Hepatocyte (in vitro differentiated cells): ENCODE measurements around the gene GAB1. TPM values are rescaled to one million over a fixed set of nuclear protein-coding genes. Genes with fewer than 3 reads are reported as not detected.

Source experiments
- DNase-seq: peaks from one replicate; pipeline ENCODE4 v3.0.0-alpha.2; 2016; ENCODE audit warnings: low spot score
- H2AFZ ChIP-seq: fragments of 200-600 bp; sonication (generic); 2 replicates; pipeline ENCODE4 v1.6.0; 2016; ENCODE audit warnings: antibody characterized with exemption, mild to moderate bottlenecking
- H3K27ac ChIP-seq: fragments of 200-600 bp; sonication (generic); 2 replicates; pipeline ENCODE4 v1.5.1; 2016; ENCODE audit warnings: mild to moderate bottlenecking
- H3K27me3 ChIP-seq: fragments of 200-600 bp; sonication (generic); 2 replicates; pipeline ENCODE4 v1.6.1; 2016
- H3K36me3 ChIP-seq: fragments of 200-600 bp; sonication (generic); replicated peaks from 2 replicates; pipeline ENCODE4 v1.5.1; 2016; ENCODE audit warnings: low read depth; ENCODE audit not compliant: insufficient read depth
- H3K4me1 ChIP-seq: fragments of 200-600 bp; sonication (generic); 2 replicates; pipeline ENCODE4 v1.5.1; 2016; ENCODE audit warnings: mild to moderate bottlenecking, moderate library complexity; ENCODE audit not compliant: insufficient read depth
- H3K4me2 ChIP-seq: fragments of 200-600 bp; sonication (generic); 2 replicates; pipeline ENCODE4 v1.6.0; 2016
- H3K4me3 ChIP-seq: fragments of 200-600 bp; sonication (generic); 2 replicates; pipeline ENCODE4 v1.5.1; 2016; ENCODE audit warnings: mild to moderate bottlenecking
- H3K79me2 ChIP-seq: fragments of 200-600 bp; sonication (generic); 2 replicates; pipeline ENCODE4 v1.6.0; 2017; ENCODE audit warnings: mild to moderate bottlenecking
- H3K9me2 ChIP-seq: fragments of 200-600 bp; sonication (generic); replicated peaks from 2 replicates; pipeline ENCODE4 v1.6.0; 2017; ENCODE audit warnings: mild to moderate bottlenecking; ENCODE audit not compliant: insufficient read depth
- H3K9me3 ChIP-seq: fragments of 200-600 bp; sonication (generic); 2 replicates; pipeline ENCODE4 v1.5.1; 2016; ENCODE audit warnings: low read depth, mild to moderate bottlenecking
- H4K20me1 ChIP-seq: fragments of 200-600 bp; sonication (generic); 2 replicates; pipeline ENCODE4 v1.6.0; 2016; ENCODE audit warnings: mild to moderate bottlenecking; ENCODE audit not compliant: insufficient read depth, poor library complexity, severe bottlenecking
- CTCF ChIP-seq: fragments of 200-600 bp; sonication (generic); IDR thresholded peaks from 2 replicates; pipeline ENCODE4 v1.5.1; 2016; ENCODE audit warnings: antibody characterized with exemption, mild to moderate bottlenecking; ENCODE audit not compliant: poor library complexity
- EZH2 ChIP-seq: fragments of 200-600 bp; sonication (generic); IDR thresholded peaks from 2 replicates; pipeline ENCODE4 v1.6.1; 2016; ENCODE audit warnings: antibody characterized with exemption, mild to moderate bottlenecking, borderline replicate concordance
- EZH2phosphoT487 ChIP-seq: fragments of 200-600 bp; sonication (generic); IDR thresholded peaks from one replicate; pipeline ENCODE4 v1.6.1; 2018; ENCODE audit warnings: antibody characterized with exemption, mild to moderate bottlenecking, low read depth, moderate library complexity; ENCODE audit not compliant: unreplicated experiment, severe bottlenecking
- WGBS: methylation state at CpG from one replicate; pipeline ENCODE4 v1.1.6; 2016; ENCODE audit warnings: low lambda C conversion rate; ENCODE audit errors: missing lambda C conversion rate; 5-methylcytosine and 5-hydroxymethylcytosine counted together
- polyA plus RNA-seq: library from polyadenylated mRNA; unstranded; fragments of >200 nt; fragmentation: Nextera tagmentation; extraction: Ambion mirVana; gene quantifications from 2 replicates; pipeline ENCODE4 v1.2.1, GENCODE V29; 2016
- total RNA-seq: library from RNA; depleted of rRNA; stranded (reverse); fragments of >200 nt; gene quantifications from 2 replicates; pipeline ENCODE4 v1.2.3, GENCODE V29; 2014

Gene GAB1
- total and polyA plus RNA-seq, 2 experiments from 2014 or later, result 10.9 to 30.7 TPM

DNA sequence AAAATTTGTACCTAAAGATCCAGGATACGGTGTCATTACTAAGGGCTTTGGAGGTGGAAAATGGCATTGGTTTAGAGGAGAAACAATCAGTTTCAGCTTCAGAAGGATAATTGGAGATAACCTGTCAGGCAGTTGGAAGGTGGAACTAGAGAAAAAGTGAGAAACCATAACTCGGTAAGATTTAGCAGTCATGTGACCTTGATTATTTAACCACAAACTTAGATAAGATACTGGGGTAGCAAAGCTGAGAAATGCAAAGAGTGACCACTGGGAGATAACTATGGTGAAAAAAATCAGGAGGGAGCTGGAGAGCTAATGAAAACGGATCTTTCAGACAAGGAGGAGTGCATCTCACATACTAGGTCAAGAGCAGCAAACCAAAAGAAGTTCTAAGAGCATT, 118.5 kb downstream of the GAB1 start:
- TF ChIP-seq EZH2 (no peak), EZH2phosphoT487 (no peak), CTCF (no peak)
- H3K4me2 ChIP-seq, result no peak overlapping the region
- 51% methylated on average over 3 of the region's 3 CpGs for WGBS

DNA sequence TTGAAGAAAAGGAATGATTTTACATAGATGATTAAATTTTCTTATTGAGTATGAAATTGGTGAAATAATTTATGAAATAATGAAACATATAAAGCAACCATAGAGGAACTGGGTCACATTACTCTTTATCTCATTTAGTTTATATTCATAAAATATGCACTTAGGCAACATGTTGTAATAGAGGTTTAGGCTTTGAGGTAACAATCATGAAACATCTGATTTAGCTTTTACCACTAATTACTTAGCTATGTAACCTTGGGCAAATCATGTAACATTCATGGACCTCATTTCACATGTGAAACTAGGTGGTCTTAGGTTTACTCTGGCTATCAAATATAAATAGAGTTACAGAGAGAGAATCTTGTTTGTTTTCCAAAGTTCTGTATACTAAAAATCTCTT, 122.3 kb downstream of the GAB1 start:
- H2AFZ ChIP-seq, result no peak overlapping the region
- no peaks in the 10 kb centered on the region for H3K9me3 ChIP-seq
- H3K4me3 ChIP-seq, result no peak overlapping the region
- H3K27ac ChIP-seq, result no peak overlapping the region
- TF ChIP-seq EZH2 (no peak), EZH2phosphoT487 (no peak), CTCF (no peak)
- H3K9me2 ChIP-seq, result no peaks in the 10 kb centered on the region
- no peak for DNase-seq
- H3K79me2 ChIP-seq, result peaks cover 3% of the 10 kb centered on the region
- H3K36me3 ChIP-seq, result no peaks in the 10 kb centered on the region
- no peak overlapping the region for H3K4me2 ChIP-seq
- no peaks in the 10 kb centered on the region for H4K20me1 ChIP-seq
- no peaks in the 10 kb centered on the region for H3K4me1 ChIP-seq
- H3K27me3 ChIP-seq, result no peaks in the 10 kb centered on the region

More for the DNA sequence above, 118.5 kb downstream of the GAB1 start:
- Histone ChIP-seq H3K27ac (no peak overlapping the region), H3K9me3 (no peaks in the 10 kb centered on the region), H3K4me3 (no peak overlapping the region), H3K27me3 (no peaks in the 10 kb centered on the region), H3K9me2 (no peaks in the 10 kb centered on the region), H3K4me1 (no peaks in the 10 kb centered on the region), H3K36me3 (no peaks in the 10 kb centered on the region), H2AFZ (no peak overlapping the region), H4K20me1 (no peaks in the 10 kb centered on the region), H3K79me2 (peaks cover 14% of the 10 kb centered on the region)
- no peak for DNase-seq

DNA sequence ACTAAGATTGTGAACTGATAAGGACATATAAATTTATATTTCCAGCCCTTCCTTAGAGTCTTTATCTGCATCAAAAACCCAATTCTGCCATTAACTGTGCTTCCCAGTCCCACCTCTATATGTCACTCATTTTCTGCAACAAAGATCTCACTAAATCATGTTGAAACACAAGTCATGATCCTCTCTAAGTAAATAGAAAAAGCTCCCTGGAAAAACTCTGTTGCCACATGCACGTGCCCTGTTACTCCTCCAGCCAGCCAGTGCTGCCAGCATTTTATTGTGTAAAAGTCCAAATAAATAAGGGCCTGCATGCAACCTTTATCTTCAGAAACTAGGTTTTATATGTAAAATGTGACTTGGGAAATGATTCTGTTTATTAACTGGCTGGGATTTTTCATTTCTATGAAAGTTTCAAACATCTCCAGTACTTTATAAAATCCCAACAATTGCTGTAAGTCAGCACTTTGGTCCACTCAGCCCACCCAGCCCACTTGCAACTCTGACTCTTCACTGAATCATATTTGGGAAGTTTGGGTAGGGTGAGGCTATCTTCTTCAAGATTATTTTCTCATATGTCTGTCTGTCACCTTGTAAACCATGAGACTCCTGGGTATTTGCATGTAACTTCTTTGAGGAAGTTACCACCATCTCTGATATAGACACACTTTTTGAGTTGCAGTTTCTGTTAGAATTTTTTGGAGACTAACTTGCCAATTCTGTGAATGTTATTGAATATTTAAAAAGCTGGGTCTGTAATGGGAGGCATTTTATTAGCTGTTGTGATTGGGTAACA, 136.9 kb downstream of the GAB1 start:
- H3K27me3 ChIP-seq, result no peaks in the 10 kb centered on the region
- H3K4me3 ChIP-seq, result no peak overlapping the region
- no peak overlapping the region for H2AFZ ChIP-seq
- 87% methylated on average over 1 of the region's 1 CpG for WGBS
- H3K9me3 ChIP-seq, result no peaks in the 10 kb centered on the region
- no peaks in the 10 kb centered on the region for H3K4me1 ChIP-seq
- H3K27ac ChIP-seq, result no peak overlapping the region
- H3K9me2 ChIP-seq, result no peaks in the 10 kb centered on the region
- peaks cover 4% of the 10 kb centered on the region for H3K36me3 ChIP-seq
- H3K4me2 ChIP-seq, result no peak overlapping the region
- no peak for TF ChIP-seq CTCF
- TF ChIP-seq EZH2phosphoT487, result no peak
- TF ChIP-seq EZH2, result no peak
- H4K20me1 ChIP-seq, result no peaks in the 10 kb centered on the region
- DNase-seq, result no peak
- no peaks in the 10 kb centered on the region for H3K79me2 ChIP-seq
